ENCODE data around the gene BRINP2.
A peak's percentile ranks its signal among the peaks of the same experiment; 100 is the strongest.

Gene BRINP2, protein sequence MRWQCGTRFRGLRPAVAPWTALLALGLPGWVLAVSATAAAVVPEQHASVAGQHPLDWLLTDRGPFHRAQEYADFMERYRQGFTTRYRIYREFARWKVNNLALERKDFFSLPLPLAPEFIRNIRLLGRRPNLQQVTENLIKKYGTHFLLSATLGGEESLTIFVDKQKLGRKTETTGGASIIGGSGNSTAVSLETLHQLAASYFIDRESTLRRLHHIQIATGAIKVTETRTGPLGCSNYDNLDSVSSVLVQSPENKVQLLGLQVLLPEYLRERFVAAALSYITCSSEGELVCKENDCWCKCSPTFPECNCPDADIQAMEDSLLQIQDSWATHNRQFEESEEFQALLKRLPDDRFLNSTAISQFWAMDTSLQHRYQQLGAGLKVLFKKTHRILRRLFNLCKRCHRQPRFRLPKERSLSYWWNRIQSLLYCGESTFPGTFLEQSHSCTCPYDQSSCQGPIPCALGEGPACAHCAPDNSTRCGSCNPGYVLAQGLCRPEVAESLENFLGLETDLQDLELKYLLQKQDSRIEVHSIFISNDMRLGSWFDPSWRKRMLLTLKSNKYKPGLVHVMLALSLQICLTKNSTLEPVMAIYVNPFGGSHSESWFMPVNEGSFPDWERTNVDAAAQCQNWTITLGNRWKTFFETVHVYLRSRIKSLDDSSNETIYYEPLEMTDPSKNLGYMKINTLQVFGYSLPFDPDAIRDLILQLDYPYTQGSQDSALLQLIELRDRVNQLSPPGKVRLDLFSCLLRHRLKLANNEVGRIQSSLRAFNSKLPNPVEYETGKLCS

DNA sequence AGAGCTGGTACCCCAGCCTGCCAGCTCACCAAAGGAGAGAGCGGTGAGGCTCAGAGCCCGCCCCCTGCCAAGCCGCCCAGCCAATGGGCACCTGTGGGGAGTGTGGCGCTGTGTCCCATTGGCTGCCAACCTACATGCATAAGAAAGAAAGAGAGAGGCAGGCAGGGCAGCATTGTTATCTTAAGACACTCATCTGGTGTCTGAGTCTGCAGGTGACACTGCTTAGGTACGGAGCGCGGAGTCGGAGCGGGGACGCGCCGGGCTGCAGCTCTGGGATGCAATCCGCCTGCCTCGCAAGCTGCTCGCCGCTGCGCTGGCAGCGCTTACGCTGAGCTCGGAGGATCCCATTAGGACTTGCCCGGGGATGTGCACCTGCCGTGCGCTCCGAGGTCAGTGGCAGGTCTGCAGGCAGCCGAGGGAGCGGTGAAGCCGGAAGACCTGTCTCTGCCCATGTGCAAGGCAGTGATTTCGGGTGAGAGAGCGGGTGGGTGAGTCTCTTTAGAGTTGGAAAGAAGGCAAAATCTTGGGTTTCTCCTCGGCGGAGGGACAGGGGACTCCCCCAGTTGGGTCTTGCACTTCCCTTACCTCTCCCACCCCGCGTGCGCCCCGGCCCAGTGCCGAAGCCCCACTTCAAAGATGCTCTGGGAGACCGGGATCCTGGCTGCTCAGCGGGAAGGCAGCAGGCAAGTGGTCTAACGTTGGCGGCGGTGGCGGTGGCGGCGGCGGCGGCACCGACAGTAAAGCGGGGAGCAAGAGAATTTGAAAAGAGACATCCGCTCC, at the start of gene BRINP2:
BRINP2 (plus strand) TSS at position 203 of the 780 bp plus-strand sequence. CDS start 58,919 bp downstream, outside the sequence.
- DNase-seq, result peak; percentile 12

DNA sequence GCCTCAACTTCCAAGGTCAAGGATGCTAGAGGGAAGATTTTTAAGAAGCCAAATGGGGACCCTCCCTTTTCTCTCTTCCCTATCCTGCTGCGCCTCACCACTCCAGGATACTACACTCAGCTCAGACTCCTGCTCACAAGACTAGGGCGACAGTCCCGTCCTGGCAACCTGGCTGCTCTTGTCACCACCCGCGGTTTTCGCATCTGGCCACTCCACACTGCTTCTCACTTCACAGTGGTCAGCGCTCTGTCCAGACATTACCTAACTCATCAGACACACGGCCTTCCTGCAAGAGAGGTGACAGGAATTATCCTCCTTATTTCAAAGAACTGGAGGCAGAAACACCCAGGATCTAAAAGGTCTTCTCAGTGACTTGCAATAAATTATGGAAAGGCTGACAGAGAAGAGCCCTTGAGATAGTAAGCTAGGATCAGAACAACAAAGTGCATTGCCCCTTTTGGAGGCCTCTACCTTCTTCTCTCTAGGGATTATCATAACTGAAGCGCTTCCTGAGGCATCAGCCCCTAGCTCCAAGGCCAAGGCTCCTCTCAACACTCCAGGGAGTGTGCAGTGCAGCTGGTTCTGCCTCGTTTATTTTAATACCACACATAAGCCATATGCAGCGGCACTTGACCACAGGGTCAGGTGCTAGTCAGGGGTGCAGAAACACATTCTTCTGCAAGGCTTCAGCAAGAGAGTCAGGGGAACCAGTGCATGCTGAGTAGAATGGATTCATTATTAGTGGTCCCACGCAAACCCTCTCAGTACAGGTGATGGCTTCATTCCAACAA, 48.1 kb upstream of the BRINP2 start:
- DNase-seq, result no peak

DNA sequence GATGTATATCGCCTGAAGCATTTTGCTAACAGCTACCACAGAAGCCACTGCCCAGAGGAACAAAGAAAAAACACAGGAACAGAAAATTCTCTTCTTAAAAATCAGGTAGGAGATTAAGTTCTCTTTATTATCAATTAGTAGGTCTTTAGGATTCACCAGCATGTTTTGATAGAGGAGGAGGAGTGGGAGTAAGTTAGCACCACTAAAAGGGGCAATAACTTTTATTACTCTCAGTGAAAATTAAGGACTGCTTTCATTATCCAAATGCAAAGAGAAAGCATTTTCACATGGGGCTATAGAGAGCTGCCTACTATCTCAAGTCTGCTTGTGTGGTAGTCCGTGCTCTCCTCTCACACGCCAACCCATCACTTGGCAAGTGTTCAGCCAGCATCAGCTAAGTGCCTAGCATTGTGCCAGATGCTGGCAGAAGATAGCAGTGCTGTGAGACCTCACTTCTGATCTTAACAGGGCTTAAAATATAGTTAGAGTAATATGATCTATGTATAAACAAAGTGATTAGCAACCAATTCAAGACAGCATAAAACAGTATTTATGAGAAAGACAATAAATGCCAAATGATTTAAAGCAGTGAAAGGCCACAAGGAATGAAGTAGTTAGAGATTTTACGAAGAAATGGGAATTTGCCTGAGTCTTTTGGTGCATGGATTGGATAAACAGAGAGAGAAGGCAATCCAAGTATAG, 46.0 kb upstream of the BRINP2 start:
- DNase-seq, result no peak

DNA sequence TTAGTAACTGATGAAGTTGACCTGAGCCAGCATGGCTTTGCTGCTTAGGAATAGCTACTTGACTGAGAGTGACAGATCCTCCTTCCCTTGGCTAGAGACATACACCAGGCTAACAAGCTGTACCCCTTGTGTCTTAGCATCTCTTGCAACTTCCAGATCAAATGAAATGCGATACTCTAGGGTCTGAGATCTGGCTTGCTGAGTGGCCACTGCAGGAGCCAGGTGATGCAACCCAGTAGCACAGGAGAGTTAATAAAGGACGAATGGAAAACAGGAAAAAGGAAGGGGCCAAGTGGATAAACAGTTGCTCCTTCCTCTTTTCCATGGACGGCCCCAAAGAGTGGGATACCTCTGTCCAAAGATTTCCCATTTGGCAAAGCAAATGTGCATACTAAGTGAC, 44.5 kb upstream of the BRINP2 start:
- DNase-seq, result no peak

DNA sequence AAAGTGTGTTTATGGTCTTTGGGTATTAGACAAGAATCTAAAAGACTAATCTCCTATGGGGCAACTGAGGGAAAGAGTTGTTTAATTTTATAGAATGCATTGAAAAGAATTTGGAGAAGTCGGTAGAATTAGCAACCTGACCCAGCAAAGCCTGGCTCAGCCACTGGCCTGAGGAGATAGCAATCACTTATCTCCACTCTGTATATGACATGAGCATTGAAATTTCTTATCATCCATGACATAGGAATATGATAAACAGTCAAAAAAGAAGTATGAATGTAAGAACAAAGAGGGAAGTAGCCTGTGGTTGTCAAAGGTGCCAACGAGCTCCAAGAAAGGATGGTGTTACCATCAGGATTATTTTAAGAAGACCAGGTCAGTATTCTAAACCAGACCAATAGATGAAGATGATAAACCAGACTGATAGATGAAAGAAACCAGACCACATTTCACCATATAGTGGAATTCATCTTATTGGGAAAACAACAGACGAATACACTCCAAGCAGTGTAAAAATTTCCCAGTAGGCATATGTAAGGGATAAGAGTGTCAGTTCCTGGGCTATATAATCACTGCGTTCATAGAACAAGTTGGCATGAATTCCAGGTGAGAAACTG, 42.0 kb upstream of the BRINP2 start:
- DNase-seq, result no peak

DNA sequence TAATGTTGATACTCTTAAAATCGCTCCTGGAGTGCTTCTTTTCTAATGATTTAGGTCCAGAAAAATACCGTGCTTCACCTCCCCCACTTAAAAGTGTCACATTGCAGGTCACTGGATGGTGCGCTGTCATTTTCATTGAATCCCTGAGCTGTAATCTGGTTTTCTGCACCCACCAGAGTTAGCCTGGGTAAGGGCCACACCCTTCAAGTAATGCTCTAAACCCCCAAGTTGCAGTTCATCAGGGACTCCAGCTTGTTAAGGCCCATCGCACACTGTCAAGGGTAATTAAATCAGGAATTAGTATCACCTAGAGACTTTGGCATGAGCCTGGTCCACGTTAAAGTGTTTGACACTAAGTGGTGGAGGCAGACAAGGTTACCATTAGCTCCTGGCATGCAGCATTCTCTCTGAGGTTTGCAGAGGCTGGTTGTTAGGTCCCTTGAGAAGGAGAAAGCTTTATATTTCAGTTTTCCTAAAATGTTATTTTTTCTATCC, 40.3 kb upstream of the BRINP2 start:
- no peak for DNase-seq

DNA sequence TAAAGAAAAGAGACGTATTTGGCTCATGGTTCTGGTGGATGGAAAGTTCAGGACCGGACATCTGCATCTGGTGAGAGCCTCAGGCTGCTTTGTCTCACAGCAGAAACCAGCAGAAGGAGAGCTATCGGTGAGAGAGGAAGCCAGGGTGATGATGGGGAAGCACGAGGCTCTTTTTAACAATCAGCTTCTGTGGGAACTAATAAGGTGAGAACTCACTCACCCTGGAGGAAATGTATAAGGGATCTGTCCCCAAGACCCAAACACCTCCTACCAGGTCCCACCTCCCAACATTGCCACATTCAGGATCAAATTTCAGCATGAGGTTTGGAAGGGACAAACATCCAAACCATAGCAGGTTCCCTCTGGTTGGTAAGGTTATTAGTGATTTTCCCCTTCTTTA, 39.0 kb upstream of the BRINP2 start:
- no peak for DNase-seq

DNA sequence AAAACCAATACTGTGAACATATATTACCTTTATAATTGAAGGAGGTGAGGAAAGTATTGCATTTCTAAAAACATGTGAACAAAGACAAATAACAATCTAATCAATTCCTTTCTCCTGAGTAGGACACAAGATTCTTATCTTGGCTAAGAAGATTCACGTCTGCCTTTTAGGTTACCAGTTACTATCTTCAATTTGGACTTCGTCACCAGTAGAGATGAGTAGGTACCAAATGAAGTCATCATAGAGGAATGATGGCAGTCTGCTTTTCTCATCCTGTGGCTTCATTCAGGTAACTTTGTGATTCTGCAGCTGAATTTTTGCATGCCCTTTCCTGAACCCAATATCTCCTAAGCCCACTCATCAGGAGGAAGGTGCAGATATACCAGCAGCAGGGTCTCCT, 38.6 kb upstream of the BRINP2 start:
- DNase-seq, result no peak

DNA sequence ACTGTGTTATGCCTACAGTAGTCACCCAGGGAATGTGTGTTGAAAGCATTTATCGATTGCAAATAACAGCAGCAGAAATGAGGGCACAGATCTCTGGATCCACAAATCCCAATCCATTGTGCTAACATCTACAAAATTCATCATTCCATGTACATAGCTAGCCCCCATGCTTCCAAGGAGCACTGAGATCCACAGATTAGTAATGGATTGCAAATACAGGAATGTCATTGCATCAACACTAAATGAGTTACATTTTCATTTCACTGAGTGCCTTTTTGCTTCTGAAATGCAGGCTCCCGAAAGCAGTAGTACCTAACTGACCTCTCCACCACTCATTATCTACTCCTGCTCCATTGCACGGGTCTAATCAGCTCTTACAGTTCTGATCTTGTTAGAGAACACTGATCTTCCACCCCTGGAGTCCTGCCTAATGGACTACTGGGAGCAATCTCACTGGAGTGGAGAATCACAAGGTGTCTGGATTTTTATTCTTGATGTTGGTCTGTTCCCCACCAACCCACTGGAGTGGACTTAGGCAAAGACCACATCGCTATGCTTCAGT, 36.7 kb upstream of the BRINP2 start:
- no peak for DNase-seq

DNA sequence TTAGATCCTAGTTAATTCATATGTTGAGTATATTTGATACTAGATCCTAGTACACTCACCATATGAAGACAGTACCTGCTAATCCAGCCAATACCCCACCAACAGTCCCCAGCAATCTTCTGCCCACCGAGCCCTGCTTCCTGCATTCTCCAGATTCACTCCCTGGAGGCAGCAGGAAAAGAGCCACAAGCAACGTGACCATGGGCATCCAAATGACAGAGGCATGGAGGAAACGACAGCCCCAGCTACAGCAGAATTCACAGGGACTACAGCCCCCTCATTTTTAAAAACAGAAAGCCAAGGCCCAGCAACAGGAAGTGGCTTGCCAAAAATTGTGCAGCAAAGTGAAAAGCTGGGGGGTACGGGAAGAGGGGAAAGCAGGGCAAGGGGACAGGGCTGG, 35.5 kb upstream of the BRINP2 start:
- DNase-seq, result no peak

DNA sequence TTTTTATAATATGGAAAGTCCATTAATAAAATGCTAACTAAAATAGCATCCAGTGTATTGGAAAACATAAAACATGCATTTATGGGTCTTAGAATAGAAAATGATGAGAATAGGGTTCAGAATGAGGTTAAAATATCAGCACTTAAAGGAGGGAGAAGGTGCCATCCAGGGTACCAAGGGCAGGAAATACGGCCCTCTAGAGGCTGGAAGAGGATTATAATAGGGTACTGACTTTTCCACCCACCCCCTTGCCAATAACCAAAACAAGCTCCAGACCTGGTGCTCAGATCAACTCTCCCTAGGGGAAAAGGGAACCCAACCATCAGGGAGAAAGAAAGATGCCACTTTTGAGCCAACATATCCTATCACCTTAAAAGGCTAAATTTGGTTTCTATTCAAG, 32.9 kb upstream of the BRINP2 start:
- no peak for DNase-seq

DNA sequence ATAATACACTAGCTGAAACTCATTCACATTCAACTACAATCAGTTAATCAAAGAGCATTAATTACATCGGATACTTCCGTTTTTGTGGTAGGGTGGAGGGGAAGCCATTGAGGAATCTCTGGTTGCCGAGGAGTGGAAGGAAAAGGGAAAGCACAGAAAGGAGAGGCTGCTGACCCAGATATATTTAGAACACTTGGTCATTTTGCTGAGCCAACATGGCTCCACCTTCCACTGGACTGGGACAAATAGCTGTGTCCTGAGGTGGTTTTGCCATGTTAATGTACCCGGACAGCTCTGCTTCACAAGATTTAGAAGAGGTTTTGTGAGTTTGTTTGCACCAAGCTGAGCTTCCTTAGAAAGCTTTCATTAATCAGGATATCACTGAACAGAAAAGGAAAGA, 32.4 kb upstream of the BRINP2 start:
- DNase-seq, result no peak

DNA sequence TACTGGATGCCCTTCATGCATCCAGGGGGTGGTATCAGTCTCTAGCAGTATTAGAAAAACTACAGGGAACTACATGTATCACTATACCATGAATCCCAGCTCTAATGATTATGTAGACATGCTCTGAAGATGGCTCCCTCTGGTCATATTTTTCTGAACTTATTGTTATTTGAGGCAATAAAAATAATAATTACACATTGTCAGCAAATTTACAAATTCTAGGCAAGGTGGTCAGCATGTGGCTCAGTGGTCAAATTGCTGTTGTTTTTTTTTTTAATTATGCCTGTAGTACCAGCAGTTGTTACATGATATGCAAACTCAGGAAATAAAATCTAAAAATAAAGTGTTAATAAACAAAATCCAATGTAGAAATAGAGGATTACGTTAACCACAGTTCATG, 28.7 kb upstream of the BRINP2 start:
- DNase-seq, result no peak

DNA sequence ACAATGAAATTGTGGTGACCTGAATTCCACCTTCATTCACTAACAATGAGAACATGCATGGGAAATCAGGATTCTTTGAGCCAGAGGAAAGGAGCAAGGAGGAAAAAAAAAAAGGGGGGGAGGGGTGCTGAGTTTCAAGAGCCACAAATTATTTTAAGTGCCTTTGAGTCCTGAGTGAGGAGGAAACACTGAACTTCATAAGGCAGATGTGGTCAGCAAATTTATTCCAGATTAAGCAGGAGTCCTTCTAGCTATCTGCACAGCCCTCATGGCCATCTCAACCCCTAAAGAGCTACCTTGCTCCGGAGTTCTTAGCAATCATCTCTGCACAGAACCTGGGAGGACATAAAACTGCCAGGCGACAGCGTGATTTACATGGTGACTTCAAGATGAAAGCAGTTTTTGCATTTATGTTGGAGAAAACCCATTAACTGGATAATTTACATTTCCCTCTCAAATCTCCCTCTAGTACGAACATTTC, 27.9 kb upstream of the BRINP2 start:
- no peak for DNase-seq

DNA sequence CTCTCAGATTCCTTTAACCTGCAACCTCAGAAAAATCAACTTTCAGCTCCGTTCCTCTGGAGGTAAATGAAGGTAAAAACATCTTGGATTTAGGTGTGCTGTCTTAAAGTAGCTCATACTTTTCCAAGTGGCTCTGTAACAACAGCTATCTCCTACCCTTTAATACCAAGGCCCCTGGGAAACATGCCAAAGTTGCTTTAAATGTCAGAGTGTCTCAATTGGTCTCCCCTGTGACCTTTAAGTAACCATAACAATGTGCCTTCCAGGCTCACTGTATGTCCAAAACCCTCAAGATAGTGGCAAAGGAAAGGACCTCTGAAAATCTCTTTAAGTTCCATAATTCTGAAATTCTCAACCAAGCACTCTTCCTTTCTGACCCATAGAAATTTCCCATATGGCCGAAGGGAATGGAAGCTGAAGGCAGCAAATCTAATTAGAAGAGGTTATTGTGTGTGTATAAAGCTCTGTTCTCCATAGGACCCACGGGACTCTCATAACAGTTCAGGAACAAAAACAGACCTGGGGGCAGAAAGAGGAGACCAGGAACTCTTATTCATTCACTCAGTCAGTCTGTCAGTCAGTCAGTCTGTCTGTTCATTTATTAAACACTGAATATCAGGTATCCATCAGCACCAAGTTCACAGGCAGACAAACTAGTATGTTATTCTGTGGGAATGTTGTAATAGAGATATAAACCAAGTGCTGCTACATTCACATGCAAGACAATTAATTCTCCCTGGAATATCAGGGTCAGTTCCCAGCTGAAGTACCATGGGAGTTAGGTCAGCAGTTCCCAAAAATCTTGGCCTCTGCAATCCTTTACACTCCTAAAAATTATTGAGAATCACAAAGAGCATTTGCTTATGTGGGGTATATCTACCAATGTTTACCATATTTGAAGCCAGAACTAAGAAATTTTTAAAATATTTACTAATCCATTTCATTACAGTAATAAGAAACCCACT, 25.4 kb upstream of the BRINP2 start:
- DNase-seq, result no peak

DNA sequence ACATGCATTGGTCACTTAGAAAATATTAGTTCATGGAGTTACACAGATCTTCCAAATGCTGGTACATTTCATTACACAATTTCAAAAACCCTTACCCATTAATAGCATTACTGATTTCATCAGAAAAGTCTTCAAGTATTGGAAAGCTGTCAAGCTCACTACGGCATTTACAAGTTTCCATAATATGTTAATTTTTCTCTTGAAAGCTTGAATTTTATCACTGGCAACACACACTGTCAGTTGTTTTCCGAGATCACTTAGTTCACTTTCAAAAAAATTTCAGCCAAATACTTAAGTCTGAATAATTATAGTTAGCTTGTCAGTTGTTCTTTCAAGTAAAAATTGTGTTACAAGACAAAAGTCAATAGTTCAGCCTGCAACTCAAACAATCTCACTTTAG, 24.3 kb upstream of the BRINP2 start:
- DNase-seq, result no peak

DNA sequence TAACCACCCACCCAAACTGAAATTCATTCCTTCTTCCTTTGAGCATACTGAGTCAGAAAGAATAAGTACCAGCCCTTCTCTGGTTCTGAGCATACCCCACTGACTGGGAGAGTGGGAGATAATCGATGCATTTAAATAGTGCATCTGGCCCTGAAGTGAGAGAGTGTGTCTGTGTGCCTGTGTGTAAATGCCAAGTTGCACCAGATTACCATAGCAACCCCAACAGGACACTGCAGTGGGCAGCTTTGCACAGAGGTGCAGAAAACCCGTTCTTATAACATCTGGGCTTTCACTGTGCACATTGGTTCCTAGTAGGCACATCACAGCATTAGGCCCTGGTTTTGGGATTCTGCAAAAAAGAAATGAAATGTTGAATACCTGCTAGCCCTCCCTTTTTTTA, 8.5 kb upstream of the BRINP2 start:
- no peak for DNase-seq

DNA sequence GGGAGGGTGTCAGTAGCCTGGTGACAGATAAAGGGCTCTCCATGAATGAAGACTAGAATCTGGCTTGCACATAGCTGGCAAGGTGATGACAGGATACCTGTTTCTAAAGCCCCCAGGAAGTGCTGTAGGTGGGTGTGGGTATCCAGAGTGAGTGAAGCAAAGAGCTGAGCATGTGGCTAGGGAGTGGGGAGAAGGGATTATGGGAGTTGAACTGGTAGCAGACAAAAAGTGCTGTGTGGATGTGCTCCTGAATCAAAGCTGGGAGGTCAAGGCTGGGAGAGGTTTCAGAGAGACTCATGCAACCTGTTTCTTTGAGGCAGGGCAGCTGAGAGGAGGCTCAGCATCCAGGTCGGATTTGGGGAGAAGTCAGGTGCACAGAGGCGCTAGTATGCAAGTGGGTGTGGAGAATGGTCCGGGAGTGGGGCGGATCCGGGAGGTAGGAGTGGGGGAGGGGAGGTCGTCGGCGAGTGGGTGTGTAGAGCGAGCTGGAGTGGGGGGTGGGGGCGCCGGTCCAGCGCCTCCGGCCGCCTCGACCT, 6.8 kb upstream of the BRINP2 start:
- no peak for DNase-seq

DNA sequence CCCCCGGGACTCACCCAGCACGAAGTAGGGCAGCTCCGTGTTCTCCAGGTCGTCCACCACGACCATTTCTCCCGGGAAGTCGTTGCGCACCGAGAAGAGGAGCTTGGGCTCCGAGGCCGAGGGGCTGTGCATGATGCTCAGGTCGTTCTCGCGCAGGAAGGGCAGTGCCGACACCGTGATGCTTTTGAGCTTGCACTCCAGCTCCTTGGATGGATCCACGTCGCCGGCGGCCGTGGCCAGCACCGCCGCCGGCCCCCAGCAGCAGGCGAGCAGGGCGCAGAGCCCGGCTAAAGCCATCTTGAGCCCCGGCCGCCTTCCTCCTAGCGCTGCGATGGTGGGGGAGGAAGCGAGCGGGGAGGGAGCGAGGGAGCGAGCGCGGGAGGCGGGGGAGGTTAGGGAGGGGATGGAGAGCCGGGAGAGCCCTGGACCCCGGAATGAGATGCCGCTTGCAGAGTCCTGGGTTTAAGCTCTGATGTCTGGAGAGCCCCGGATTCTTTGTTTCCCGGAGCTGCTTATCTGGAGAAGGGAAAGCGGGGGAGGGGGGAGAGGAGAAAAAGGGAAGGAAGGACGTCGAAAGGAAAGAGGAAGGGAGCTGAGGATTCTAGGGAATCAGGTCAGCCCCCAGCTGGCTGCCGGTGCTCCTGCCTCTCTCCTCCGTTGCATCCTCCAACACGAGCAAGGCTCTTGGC, 6.2 kb upstream of the BRINP2 start, which contains the start of gene ASTN1:
ASTN1 (minus strand) TSS at position 333 of the 689 bp plus-strand sequence; CDS start at position 297, 36 bp downstream.
- DNase-seq, result no peak
